Kidney (tissue), 14 donors: Measurements from ENCODE around the gene TMEM69. TPM values are rescaled to one million over a fixed set of nuclear protein-coding genes. Genes with fewer than 3 reads are reported as not detected.

Experiments
- DNase-seq, 5 donors: peaks; one replicate each; pipeline ENCODE4 v3.0.0-alpha.2; 2013 to 2020
- FAIRE-seq: peaks from 2 replicates; lab custom pipeline; 2012; peaks lifted over from hg19 to GRCh38; lab: Jason Lieb, UNC
- H3K27ac ChIP-seq, 2 donors: one replicate each; pipeline ENCODE4 v1.7.0; 2013; ENCODE audit warnings: low read depth in 2 of 2, low read length in 2 of 2, inconsistent platforms in 1 of 2
- H3K27me3 ChIP-seq: one replicate; pipeline ENCODE4 v1.7.1; 2013; ENCODE audit warnings: low read length, inconsistent platforms; ENCODE audit not compliant: control insufficient read depth, insufficient read depth
- H3K36me3 ChIP-seq, 3 donors: one replicate each; pipeline versions ENCODE4 v1.7.0 to v1.7.1; 2013; ENCODE audit warnings: low read length in 3 of 3, control low read depth in 1 of 3, inconsistent platforms in 1 of 3; ENCODE audit not compliant: insufficient read depth in 3 of 3, control insufficient read depth in 2 of 3
- H3K4me1 ChIP-seq, 3 donors: one replicate each; pipeline versions ENCODE4 v1.7.0 to v1.7.1; 2013; ENCODE audit warnings: low read length in 3 of 3, inconsistent platforms in 1 of 3, low read depth in 1 of 3; ENCODE audit not compliant: control insufficient read depth in 2 of 3, insufficient read depth in 2 of 3
- H3K4me3 ChIP-seq, 3 donors: one replicate each; pipeline versions ENCODE4 v1.7.0 to v1.8.1; 2013; ENCODE audit warnings: low read length in 3 of 3, control low read depth in 1 of 3, inconsistent platforms in 1 of 3
- H3K9ac ChIP-seq, 3 donors: one replicate each; pipeline versions ENCODE4 v1.7.0 to v1.7.1; 2013; ENCODE audit warnings: low read length in 3 of 3, control low read depth in 1 of 3, inconsistent platforms in 1 of 3
- H3K9me3 ChIP-seq, 3 donors: one replicate each; pipeline versions ENCODE4 v1.7.0 to v1.7.1; 2013; ENCODE audit warnings: low read length in 3 of 3, control low read depth in 1 of 3, inconsistent platforms in 1 of 3; ENCODE audit not compliant: control insufficient read depth in 2 of 3, insufficient read depth in 1 of 3
- intact Hi-C: fragments of 100-400 bp; cut with DNase I; formaldehyde crosslinking; loops from one replicate; pipeline ENCODE4 v1.11.1; 2022
- polyA plus RNA-seq: library from polyadenylated mRNA; stranded (reverse); fragments of 350-450 nt; fragmentation: Illumina TruSeq; extraction: RNeasy Lipid Tissue Mini Kit (QIAGEN cat#74804); gene quantifications from one replicate; pipeline ENCODE4 v1.2.3, GENCODE V29; 2014; ENCODE audit warnings: low read depth, low replicate concordance; ENCODE audit not compliant: insufficient read depth
- total RNA-seq: library from RNA; stranded (reverse); fragmentation: NEBNext Ultra II Directional; extraction: Animal tissue kit (Norgen Biotek cat#: 25700); gene quantifications from one replicate; pipeline ENCODE4 v1.2.1, GENCODE V29; 2021
- TF ChIP-seq, protein P1 (sequence below): IDR thresholded peaks from 3 replicates; pipeline ENCODE4 v1.5.1; 2012; ENCODE audit warnings: mild to moderate bottlenecking, moderate library complexity, borderline replicate concordance; ENCODE audit not compliant: insufficient read depth; ENCODE audit errors: extremely low read depth
- donor health status: control.
- donor health status: control.
- donor health status: control.
- donor health status: control.
- donor health status: control.
- donor health status: DM: yes; HTN: yes; CAD: no.
- donor health status: Normal renal cell carcinoma (clear cell type).

Gene TMEM69
- total and polyA plus RNA-seq, 2 donors from 2014 or later, result 21.7 to 23.1 TPM

GRCh38 chr1:45684402-45684801 is 3.6 kb upstream of the TMEM69 start:
- no peak for DNase-seq
- no peak for FAIRE-seq
- Histone ChIP-seq H3K36me3 (no peaks in the 10 kb centered on the region), H3K9ac (peak overlapping the region in 2 of 3 donors; percentile 0 to 98), H3K4me1 (peaks cover 3 to 12% (median 4%) of the 10 kb centered on the region in 3 donors), H3K4me3 (peak overlapping the region in 2 of 3 donors; percentile 19 to 99), H3K9me3 (no peaks in the 10 kb centered on the region), H3K27me3 (no peaks in the 10 kb centered on the region), H3K27ac (no peak overlapping the region)
- TF ChIP-seq, protein P1, sequence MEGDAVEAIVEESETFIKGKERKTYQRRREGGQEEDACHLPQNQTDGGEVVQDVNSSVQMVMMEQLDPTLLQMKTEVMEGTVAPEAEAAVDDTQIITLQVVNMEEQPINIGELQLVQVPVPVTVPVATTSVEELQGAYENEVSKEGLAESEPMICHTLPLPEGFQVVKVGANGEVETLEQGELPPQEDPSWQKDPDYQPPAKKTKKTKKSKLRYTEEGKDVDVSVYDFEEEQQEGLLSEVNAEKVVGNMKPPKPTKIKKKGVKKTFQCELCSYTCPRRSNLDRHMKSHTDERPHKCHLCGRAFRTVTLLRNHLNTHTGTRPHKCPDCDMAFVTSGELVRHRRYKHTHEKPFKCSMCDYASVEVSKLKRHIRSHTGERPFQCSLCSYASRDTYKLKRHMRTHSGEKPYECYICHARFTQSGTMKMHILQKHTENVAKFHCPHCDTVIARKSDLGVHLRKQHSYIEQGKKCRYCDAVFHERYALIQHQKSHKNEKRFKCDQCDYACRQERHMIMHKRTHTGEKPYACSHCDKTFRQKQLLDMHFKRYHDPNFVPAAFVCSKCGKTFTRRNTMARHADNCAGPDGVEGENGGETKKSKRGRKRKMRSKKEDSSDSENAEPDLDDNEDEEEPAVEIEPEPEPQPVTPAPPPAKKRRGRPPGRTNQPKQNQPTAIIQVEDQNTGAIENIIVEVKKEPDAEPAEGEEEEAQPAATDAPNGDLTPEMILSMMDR, result no peak
- intact Hi-C loops, result no loop called here

DNA sequence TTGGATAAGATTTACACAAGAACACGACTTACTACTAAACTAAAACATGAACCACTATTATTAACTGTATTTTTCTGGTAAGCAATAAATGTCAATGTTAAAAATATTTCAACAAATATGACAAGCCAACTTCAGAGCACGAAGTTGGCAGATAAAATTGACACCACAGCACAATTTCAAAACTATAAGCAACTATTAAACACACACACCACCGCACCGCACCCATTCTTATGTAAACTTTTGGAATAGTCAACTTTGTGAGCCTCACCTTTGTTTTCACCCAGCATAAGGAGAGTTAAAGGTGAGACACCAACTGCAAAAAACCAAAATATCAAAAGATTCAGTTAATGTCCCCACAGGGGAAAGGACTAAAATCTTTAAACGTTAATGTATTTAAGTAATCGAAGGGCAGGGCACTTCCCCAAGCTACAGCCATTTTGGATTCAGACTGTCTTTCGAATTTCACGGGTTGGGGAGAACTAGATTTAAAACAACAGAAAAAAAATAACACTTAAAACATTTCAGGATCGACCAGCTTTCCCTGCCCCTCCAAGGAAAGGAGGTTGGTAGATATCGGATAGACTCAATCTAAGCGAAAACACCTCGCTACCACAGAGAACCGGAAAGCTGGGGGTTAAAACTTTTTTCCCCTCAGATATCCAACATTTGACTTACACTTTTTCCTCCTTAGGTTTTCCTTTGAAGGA is 2.5 kb upstream of the TMEM69 start:
- Histone ChIP-seq H3K9ac (peak overlapping the region; percentile 88 to 100 (median 98)), H3K9me3 (no peaks in the 10 kb centered on the region), H3K27me3 (no peaks in the 10 kb centered on the region), H3K4me3 (peak overlapping the region; percentile 91 to 99 (median 92)), H3K36me3 (no peaks in the 10 kb centered on the region), H3K27ac (peak overlapping the region; percentile 97), H3K4me1 (peaks cover 3 to 10% (median 4%) of the 10 kb centered on the region in 3 donors)
- DNase-seq (no peak), FAIRE-seq (no peak)
- intact Hi-C loops, result no loop called here
- TF ChIP-seq, protein P1, result no peak

DNA sequence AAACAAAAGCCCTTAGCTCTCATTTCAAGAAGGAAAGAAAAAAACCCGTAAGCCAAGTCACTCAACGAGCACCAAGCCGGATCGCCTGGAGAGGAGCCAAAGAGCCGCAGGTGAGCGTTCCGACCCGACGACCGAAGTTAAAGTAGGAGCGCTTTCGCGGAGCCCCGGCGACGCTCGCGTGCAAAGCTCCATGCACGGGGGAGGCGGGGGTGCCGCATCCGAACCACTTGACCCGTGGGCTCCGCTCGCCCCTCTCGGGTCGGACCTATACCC is 2.0 kb upstream of the TMEM69 start:
- Histone ChIP-seq H3K27ac (peak overlapping the region; percentile 97), H3K4me1 (peaks cover 3 to 5% (median 4%) of the 10 kb centered on the region in 3 donors), H3K9me3 (no peaks in the 10 kb centered on the region), H3K36me3 (no peaks in the 10 kb centered on the region), H3K4me3 (peak overlapping the region; percentile 91 to 99 (median 92)), H3K9ac (peak overlapping the region; percentile 88 to 100 (median 98)), H3K27me3 (no peaks in the 10 kb centered on the region)
- DNase-seq (peak in 4 of 5 donors; percentile 70 to 92 (median 88)), FAIRE-seq (no peak)
- TF ChIP-seq, protein P1, result peak; percentile 8
- intact Hi-C loops, result no loop called here
